Spleen (tissue), 7 donors: ENCODE data around the gene DAB1.

Source experiments
- POLR2A ChIP-seq, 3 donors: fragments of 450-650 bp; IDR thresholded peaks; one replicate each; pipeline ENCODE4 v1.5.1; 2017; ENCODE audit warnings: antibody characterized with exemption in 3 of 3, mild to moderate bottlenecking in 1 of 3
- POLR2AphosphoS5 ChIP-seq, 3 donors: sonication (generic); formaldehyde crosslinking; IDR thresholded peaks; one replicate each; pipeline ENCODE4 v1.5.1; 2017; ENCODE audit warnings: antibody characterized with exemption in 3 of 3
- TF ChIP-seq, protein P1 (sequence below), 11 experiments: fragments of 200-600 bp in 7 of 11; fragments of 450-650 bp in 4 of 11; sonication (generic) in 4 of 11; IDR thresholded peaks in 8 of 11; conservative IDR thresholded peaks in 3 of 11; 1 replicate in 7 of 11; 2 replicates in 4 of 11; pipeline versions ENCODE4 v1.4.0 to v1.8.0; 2016 to 2021; ENCODE audit warnings: antibody characterized with exemption in 11 of 11, inconsistent platforms in 4 of 11, mild to moderate bottlenecking in 1 of 11
- donor health status: DM: no; HTN: no; CAD: no; lungs with moderate emphysema.
- donor health status: DM: no; HTN: no; CAD: no.
- donor health status: DM: no; HTN: no; CAD: no.

- TF ChIP-seq, protein P1, sequence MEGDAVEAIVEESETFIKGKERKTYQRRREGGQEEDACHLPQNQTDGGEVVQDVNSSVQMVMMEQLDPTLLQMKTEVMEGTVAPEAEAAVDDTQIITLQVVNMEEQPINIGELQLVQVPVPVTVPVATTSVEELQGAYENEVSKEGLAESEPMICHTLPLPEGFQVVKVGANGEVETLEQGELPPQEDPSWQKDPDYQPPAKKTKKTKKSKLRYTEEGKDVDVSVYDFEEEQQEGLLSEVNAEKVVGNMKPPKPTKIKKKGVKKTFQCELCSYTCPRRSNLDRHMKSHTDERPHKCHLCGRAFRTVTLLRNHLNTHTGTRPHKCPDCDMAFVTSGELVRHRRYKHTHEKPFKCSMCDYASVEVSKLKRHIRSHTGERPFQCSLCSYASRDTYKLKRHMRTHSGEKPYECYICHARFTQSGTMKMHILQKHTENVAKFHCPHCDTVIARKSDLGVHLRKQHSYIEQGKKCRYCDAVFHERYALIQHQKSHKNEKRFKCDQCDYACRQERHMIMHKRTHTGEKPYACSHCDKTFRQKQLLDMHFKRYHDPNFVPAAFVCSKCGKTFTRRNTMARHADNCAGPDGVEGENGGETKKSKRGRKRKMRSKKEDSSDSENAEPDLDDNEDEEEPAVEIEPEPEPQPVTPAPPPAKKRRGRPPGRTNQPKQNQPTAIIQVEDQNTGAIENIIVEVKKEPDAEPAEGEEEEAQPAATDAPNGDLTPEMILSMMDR (IDR thresholded peaks at IDR 0.05 in 8 of 11, conservative IDR thresholded peaks at IDR 0.05 in 3 of 11), result no peak
- TF ChIP-seq POLR2A (IDR thresholded peaks at IDR 0.05) (no peak), POLR2AphosphoS5 (IDR thresholded peaks at IDR 0.05) (no peak)
These were observed 98.3 kb downstream of the DAB1 start for GRCh38 chr1:57325536-57325935.
